Loucy (cell line): ENCODE data around the gene BRINP3.

Experiments
- CTCF ChIP-seq: fragments of 200-600 bp; sonication (generic); conservative IDR thresholded peaks from 2 replicates; pipeline ENCODE4 v1.5.1; 2014; ENCODE audit warnings: mild to moderate bottlenecking, antibody characterized with exemption, low read length
- EZH2phosphoT487 ChIP-seq: fragments of 200-600 bp; IDR thresholded peaks from 2 replicates; pipeline ENCODE4 v1.6.1; 2018; ENCODE audit warnings: antibody characterized with exemption, mild to moderate bottlenecking, moderate library complexity, borderline replicate concordance

- TF ChIP-seq CTCF = no peak
- TF ChIP-seq EZH2phosphoT487 = no peak
Observed at GRCh38 chr1:190439447-190439846, 38.2 kb downstream of the BRINP3 start.
